HepG2 (cell line): Measurements from ENCODE around the gene FBN3. TPM values are rescaled to one million over a fixed set of nuclear protein-coding genes. Genes with fewer than 3 reads are reported as not detected.

ENCODE experiments used
- ATAC-seq: fragments of 200-7000 bp; cut with Tn5 transposase; 3 replicates; pipeline ENCODE4 v1.9.1; 2020; ENCODE audit warnings: mild to moderate bottlenecking, moderate library complexity
- BruUV-seq: library from RNA; stranded (reverse); fragments of 400-500 nt; replicated peaks from 2 replicates; lab custom pipeline; 2021; lab: Mats Ljungman, UMichigan
- CTCF ChIA-PET: fragments of 300-600 bp; formaldehyde crosslinking; extraction: SDS; loops from one replicate; lab custom pipeline; 2021; ENCODE audit warnings: low total read pairs, inconsistent platforms, low intra/inter-chr PET ratio; lab: Yijun Ruan, JAX
- POLR2A ChIA-PET: fragments of 350-600 bp; sonication (Branson Sonifier 250); formaldehyde crosslinking; loops from one replicate; lab custom pipeline; 2020; ENCODE audit warnings: antibody characterized with exemption, inconsistent platforms; lab: Yijun Ruan, JAX
- DNase-seq: peaks from one replicate; pipeline ENCODE4 v3.0.0-alpha.2; 2015; ENCODE audit warnings: low spot score
- FAIRE-seq: peaks from 3 replicates; lab custom pipeline; 2011; peaks lifted over from hg19 to GRCh38; lab: Jason Lieb, UNC
- H2AFZ ChIP-seq: one replicate; pipeline ENCODE4 v1.6.1; 2011; ENCODE audit warnings: low read length, inconsistent platforms
- H3K27ac ChIP-seq: fragments of 300-600 bp; 3 replicates; pipeline ENCODE4 v1.8.0; 2011; ENCODE audit warnings: mixed run types, mild to moderate bottlenecking, mixed read lengths, low read length, inconsistent platforms; ENCODE audit not compliant: insufficient read depth; ENCODE audit errors: extremely low read length
- H3K27me3 ChIP-seq, 2 experiments: fragments of 200-600 bp in 1 of 2; 2 replicates in 1 of 2; 3 replicates in 1 of 2; pipeline versions ENCODE4 v1.6.0 to v1.8.0; 2011; ENCODE audit warnings: low read length in 2 of 2, mild to moderate bottlenecking in 2 of 2, moderate library complexity in 2 of 2, inconsistent platforms in 1 of 2; ENCODE audit not compliant: insufficient read depth in 2 of 2, control insufficient read depth in 1 of 2
- H3K36me3 ChIP-seq, 2 experiments: fragments of 200-600 bp in 1 of 2; replicated peaks in 1 of 2; 2 replicates in 1 of 2; 3 replicates in 1 of 2; pipeline versions ENCODE4 v1.5.1 to v1.8.0; 2011; ENCODE audit warnings: low read length in 2 of 2, inconsistent platforms in 1 of 2; ENCODE audit not compliant: insufficient read depth in 2 of 2, control insufficient read depth in 1 of 2
- H3K4me1 ChIP-seq: 2 replicates; pipeline ENCODE4 v1.5.1; 2012; ENCODE audit warnings: low read length, inconsistent platforms; ENCODE audit not compliant: insufficient read depth
- H3K4me2 ChIP-seq: 2 replicates; pipeline ENCODE4 v1.6.0; 2011; ENCODE audit warnings: low read depth, low read length, inconsistent platforms
- H3K4me3 ChIP-seq, 3 experiments: fragments of 200-600 bp in 1 of 3; sonication (generic), shearing (Covaris generic) in 1 of 3; replicated peaks in 1 of 3; 2 replicates each; pipeline ENCODE4 v1.5.1; 2011 to 2016; ENCODE audit warnings: low read length in 3 of 3, inconsistent platforms in 2 of 3, low read depth in 2 of 3, mild to moderate bottlenecking in 2 of 3, control low read depth in 1 of 3, mixed read lengths in 1 of 3; ENCODE audit not compliant: insufficient read depth in 1 of 3
- H3K79me2 ChIP-seq: one replicate; pipeline ENCODE4 v1.6.1; 2011; ENCODE audit warnings: low read length, inconsistent platforms; ENCODE audit not compliant: insufficient read depth
- H3K9ac ChIP-seq: 2 replicates; pipeline ENCODE4 v1.6.0; 2011; ENCODE audit warnings: mild to moderate bottlenecking, low read depth, low read length, inconsistent platforms; ENCODE audit not compliant: insufficient read depth
- H3K9me3 ChIP-seq: 2 replicates; pipeline ENCODE4 v1.5.1; 2012; ENCODE audit warnings: mild to moderate bottlenecking, low read length
- H4K20me1 ChIP-seq: 2 replicates; pipeline ENCODE4 v1.6.0; 2011; ENCODE audit warnings: inconsistent platforms, mild to moderate bottlenecking, low read length, moderate library complexity; ENCODE audit not compliant: insufficient read depth
- CEBPB ChIP-seq: IDR thresholded peaks from 2 replicates; pipeline ENCODE4 v1.6.1; 2011; ENCODE audit warnings: low read depth, low read length, improper control_type of control experiment, borderline replicate concordance
- ZBTB38 ChIP-seq: sonication (generic); formaldehyde crosslinking; IDR thresholded peaks from 2 replicates; pipeline ENCODE4 v1.5.1; 2020; ENCODE audit warnings: mild to moderate bottlenecking, missing genetic modification reagents
- ZBTB40 ChIP-seq, 2 experiments: fragments of 450-650 bp in 1 of 2; sonication (generic) in 1 of 2; formaldehyde crosslinking in 1 of 2; IDR thresholded peaks; 2 replicates each; pipeline versions ENCODE4 v1.6.1 to v1.8.0; 2016 to 2022; ENCODE audit warnings: antibody characterized with exemption in 1 of 2, mild to moderate bottlenecking in 1 of 2, missing genetic modification reagents in 1 of 2
- ZNF121 ChIP-seq: sonication (generic); formaldehyde crosslinking; IDR thresholded peaks from 2 replicates; pipeline ENCODE4 v1.5.0; 2020; ENCODE audit warnings: mild to moderate bottlenecking, missing genetic modification reagents
- ZNF770 ChIP-seq: sonication (generic); formaldehyde crosslinking; IDR thresholded peaks from 2 replicates; pipeline ENCODE4 v1.5.0; 2020; ENCODE audit warnings: mild to moderate bottlenecking, missing genetic modification reagents
- WGBS: methylation state at CpG from one replicate; pipeline ENCODE4 v1.1.6; 2017; ENCODE audit warnings: low lambda C conversion rate; 5-methylcytosine and 5-hydroxymethylcytosine counted together
- in situ Hi-C: cut with HindIII; loops from 2 replicates; pipeline ENCODE4 v1.10.0; 2017; ENCODE audit warnings: low pct_unique_long_range_greater_than_20kb; ENCODE audit not compliant: extremely low pct_ligation_motif_present
- intact Hi-C: fragments of 100-400 bp; cut with micrococcal nuclease; formaldehyde crosslinking; loops from one replicate; pipeline ENCODE4 v1.10.0; 2022; ENCODE audit not compliant: unreplicated experiment
- polyA plus RNA-seq, 8 experiments: library from polyadenylated mRNA; depleted of rRNA in 3 of 8; stranded (reverse) in 7 of 8; unstranded in 1 of 8; fragments of >200 nt; fragmentation: Illumina TruSeq in 4 of 8; extraction: Trizol in 4 of 8; gene quantifications; 2 replicates each; pipeline versions ENCODE4 v1.2.1 to v1.2.3, GENCODE V29; 2011 to 2016; ENCODE audit warnings: low read depth in 4 of 8, missing spikeins in 1 of 8, mixed read lengths in 1 of 8; ENCODE audit not compliant: insufficient read depth in 1 of 8
- total RNA-seq, 5 experiments: library from RNA; depleted of rRNA; stranded (reverse); fragments of >200 nt; fragmentation: Illumina TruSeq; extraction: Trizol; gene quantifications; 2 replicates each; pipeline ENCODE4 v1.2.3, GENCODE V29; 2016; ENCODE audit warnings: low read depth in 1 of 5

The FBN3 gene
- total and polyA plus RNA-seq, 2 of the 13 experiments (the other 11 are each of a cell fraction or from before 2014, with no cell fraction given) = 0.20 to 1.3 TPM

- TF ChIP-seq ZNF770 (CRISPR knock-in tag) (peak; percentile 52; the same call in 1 of the 2 replicates), ZBTB40 (IDR thresholded peaks at IDR 0.05) (peak; percentile 92), ZBTB40 (CRISPR knock-in tag; IDR thresholded peaks at IDR 0.05) (peak; percentile 99), ZNF121 (CRISPR knock-in tag) (peak; percentile 74), CEBPB (peak; percentile 45), ZBTB38 (CRISPR knock-in tag) (no peak)
- DNase-seq (no peak), ATAC-seq (no peak), FAIRE-seq (no peak)
- H3K36me3 ChIP-seq = no peaks in the 10 kb centered on the region
- no peaks in the 10 kb centered on the region for H3K9me3 ChIP-seq
- H2AFZ ChIP-seq = no peak overlapping the region
- no peaks in the 10 kb centered on the region for H4K20me1 ChIP-seq
- 64% methylated on average over 7 of the region's 7 CpGs for WGBS
- no TSS peak for BruUV-seq
- H3K4me1 ChIP-seq = peaks cover 26% of the 10 kb centered on the region; the same call in 1 of the 2 replicates
- POLR2A ChIA-PET = no interaction called here
- in situ Hi-C loops = no loop called here
- H3K27me3 ChIP-seq = no peaks in the 10 kb centered on the region
- no peak overlapping the region for H3K4me3 ChIP-seq
- CTCF ChIA-PET = no interaction called here
- no peak overlapping the region for H3K4me2 ChIP-seq
- no peak overlapping the region for H3K9ac ChIP-seq
- intact Hi-C loops = no loop called here
- no peak overlapping the region for H3K27ac ChIP-seq
- H3K79me2 ChIP-seq = no peaks in the 10 kb centered on the region
Measured at GRCh38 chr19:8109890-8110662, 39.3 kb downstream of the FBN3 start.
